ENCODE results near the gene PJA1. TPM values are rescaled to one million over a fixed set of nuclear protein-coding genes. Genes with fewer than 3 reads are reported as not detected.

The PJA1 gene
- total RNA-seq, 5 donors from 2014 or later (not counting 1 experiment from before 2014, with no cell fraction given) = 23.8 to 32.2 (median 26.8) TPM

- 100% methylated on average over 2 of the region's 10 CpGs for WGBS (ENCODE audit: insufficient coverage)
- Mint-ChIP-seq H3K4me1 (no peaks in the 10 kb centered on the region), H3K4me3 (no peak overlapping the region), H3K36me3 (no peaks in the 10 kb centered on the region), H3K9me3 (no peaks in the 10 kb centered on the region), H3K27me3 (peaks cover 5 to 25% of the 10 kb centered on the region in 2 donors), H3K27ac (no peak overlapping the region)
- Histone ChIP-seq H3K4me1 (ENCODE audit: control insufficient read depth in 1 of 2, extremely low read depth in 1 of 2, insufficient read depth in 2 of 2, low read length in 2 of 2) (no peaks in the 10 kb centered on the region), H3K27me3 (replicated peaks in 1 of 2; ENCODE audit: control insufficient read depth in 2 of 2, extremely low read depth in 1 of 2, insufficient read depth in 2 of 2, low read length in 1 of 2) (peaks cover 4 to 22% of the 10 kb centered on the region in 2 experiments), H3K36me3 (ENCODE audit: control insufficient read depth in 2 of 2, extremely low read depth in 1 of 2, insufficient read depth in 1 of 2, low read length in 1 of 2) (no peaks in the 10 kb centered on the region), H3K9me3 (no peaks in the 10 kb centered on the region), H3K27ac (ENCODE audit: low read length) (no peak overlapping the region), H3K4me3 (ENCODE audit: control insufficient read depth in 1 of 2, extremely low read depth in 1 of 2, low read length in 1 of 2) (no peak overlapping the region)
- no peak for ATAC-seq (replicated peaks in 1 of 4)
- ChIA-PET POLR2A (no interaction called here), CTCF (no interaction called here)
- DNase-seq = no peak
Observed at GRCh38 chrX:69139516-69139915, 25.7 kb downstream of the PJA1 start.

- no peaks in the 10 kb centered on the region for H3K9me3 ChIP-seq
- H3K4me1 Mint-ChIP-seq = no peaks in the 10 kb centered on the region
- no peaks in the 10 kb centered on the region for H3K9me3 Mint-ChIP-seq
- ChIA-PET CTCF (no interaction called here), POLR2A (no interaction called here)
- H3K27me3 ChIP-seq (replicated peaks in 1 of 2; ENCODE audit: control insufficient read depth in 2 of 2, extremely low read depth in 1 of 2, insufficient read depth in 2 of 2, low read length in 1 of 2) = peaks cover 4 to 22% of the 10 kb centered on the region in 2 experiments
- DNase-seq (no peak), ATAC-seq (replicated peaks in 1 of 4) (no peak)
- no CpG with 5 or more reads among the region's 3 CpGs for WGBS (ENCODE audit: insufficient coverage)
- no peaks in the 10 kb centered on the region for H3K36me3 Mint-ChIP-seq
- H3K4me3 Mint-ChIP-seq = no peak overlapping the region
- H3K27me3 Mint-ChIP-seq = peaks cover 11 to 30% of the 10 kb centered on the region in 2 donors
- H3K4me3 ChIP-seq (ENCODE audit: control insufficient read depth in 1 of 2, extremely low read depth in 1 of 2, low read length in 1 of 2) = no peak overlapping the region
- H3K27ac Mint-ChIP-seq = no peak overlapping the region
- no peak overlapping the region for H3K27ac ChIP-seq (ENCODE audit: low read length)
- H3K4me1 ChIP-seq (ENCODE audit: control insufficient read depth in 1 of 2, extremely low read depth in 1 of 2, insufficient read depth in 2 of 2, low read length in 2 of 2) = no peaks in the 10 kb centered on the region
- H3K36me3 ChIP-seq (ENCODE audit: control insufficient read depth in 2 of 2, extremely low read depth in 1 of 2, insufficient read depth in 1 of 2, low read length in 1 of 2) = no peaks in the 10 kb centered on the region
Observed at GRCh38 chrX:69138512-69138911, 26.7 kb downstream of the PJA1 start.

GRCh38 chrX:69138118-69138390 is 27.2 kb downstream of the PJA1 start:
- Mint-ChIP-seq H3K9me3 (no peaks in the 10 kb centered on the region), H3K4me1 (no peaks in the 10 kb centered on the region), H3K27me3 (peaks cover 15 to 34% of the 10 kb centered on the region in 2 donors), H3K36me3 (no peaks in the 10 kb centered on the region), H3K4me3 (no peak overlapping the region), H3K27ac (no peak overlapping the region)
- H3K4me1 ChIP-seq (ENCODE audit: control insufficient read depth in 1 of 2, extremely low read depth in 1 of 2, insufficient read depth in 2 of 2, low read length in 2 of 2) = no peaks in the 10 kb centered on the region
- ChIA-PET CTCF (no interaction called here), POLR2A (no interaction called here)
- H3K36me3 ChIP-seq (ENCODE audit: control insufficient read depth in 2 of 2, extremely low read depth in 1 of 2, insufficient read depth in 1 of 2, low read length in 1 of 2) = no peaks in the 10 kb centered on the region
- H3K9me3 ChIP-seq = no peaks in the 10 kb centered on the region
- H3K4me3 ChIP-seq (ENCODE audit: control insufficient read depth in 1 of 2, extremely low read depth in 1 of 2, low read length in 1 of 2) = no peak overlapping the region
- H3K27me3 ChIP-seq (replicated peaks in 1 of 2; ENCODE audit: control insufficient read depth in 2 of 2, extremely low read depth in 1 of 2, insufficient read depth in 2 of 2, low read length in 1 of 2) = peaks cover 4 to 23% of the 10 kb centered on the region in 2 experiments
- H3K27ac ChIP-seq (ENCODE audit: low read length) = no peak overlapping the region
- no peak for ATAC-seq (replicated peaks in 1 of 4)
- WGBS (ENCODE audit: insufficient coverage) = no CpG with 5 or more reads among the region's 2 CpGs
- DNase-seq = no peak

GRCh38 chrX:69137371-69138117 is 27.7 kb downstream of the PJA1 start:
- H3K27ac ChIP-seq (ENCODE audit: low read length) = no peak overlapping the region
- 80% methylated on average over 4 of the region's 11 CpGs for WGBS (ENCODE audit: insufficient coverage)
- DNase-seq (no peak), ATAC-seq (replicated peaks in 1 of 4) (no peak)
- peaks cover 4 to 25% of the 10 kb centered on the region in 2 experiments for H3K27me3 ChIP-seq (replicated peaks in 1 of 2; ENCODE audit: control insufficient read depth in 2 of 2, extremely low read depth in 1 of 2, insufficient read depth in 2 of 2, low read length in 1 of 2)
- H3K9me3 Mint-ChIP-seq = no peaks in the 10 kb centered on the region
- no peaks in the 10 kb centered on the region for H3K4me1 ChIP-seq (ENCODE audit: control insufficient read depth in 1 of 2, extremely low read depth in 1 of 2, insufficient read depth in 2 of 2, low read length in 2 of 2)
- CTCF ChIA-PET = no interaction called here
- no peaks in the 10 kb centered on the region for H3K4me1 Mint-ChIP-seq
- no peak overlapping the region for H3K4me3 Mint-ChIP-seq
- peaks cover 15 to 34% of the 10 kb centered on the region in 2 donors for H3K27me3 Mint-ChIP-seq
- no peak overlapping the region for H3K4me3 ChIP-seq (ENCODE audit: control insufficient read depth in 1 of 2, extremely low read depth in 1 of 2, low read length in 1 of 2)
- POLR2A ChIA-PET = no interaction called here
- H3K27ac Mint-ChIP-seq = no peak overlapping the region
- H3K9me3 ChIP-seq = no peaks in the 10 kb centered on the region
- no peaks in the 10 kb centered on the region for H3K36me3 ChIP-seq (ENCODE audit: control insufficient read depth in 2 of 2, extremely low read depth in 1 of 2, insufficient read depth in 1 of 2, low read length in 1 of 2)
- no peaks in the 10 kb centered on the region for H3K36me3 Mint-ChIP-seq

GRCh38 chrX:69136546-69137331 is 28.5 kb downstream of the PJA1 start:
- Mint-ChIP-seq H3K9me3 (no peaks in the 10 kb centered on the region), H3K4me1 (no peaks in the 10 kb centered on the region), H3K36me3 (no peaks in the 10 kb centered on the region), H3K4me3 (no peak overlapping the region), H3K27me3 (peaks cover 15 to 41% of the 10 kb centered on the region in 2 donors), H3K27ac (no peak overlapping the region)
- no peak overlapping the region for H3K27ac ChIP-seq (ENCODE audit: low read length)
- WGBS (ENCODE audit: insufficient coverage) = 39% methylated on average over 9 of the region's 42 CpGs
- ATAC-seq (replicated peaks in 1 of 4) (no peak), DNase-seq (no peak)
- H3K9me3 ChIP-seq = no peaks in the 10 kb centered on the region
- no peaks in the 10 kb centered on the region for H3K4me1 ChIP-seq (ENCODE audit: control insufficient read depth in 1 of 2, extremely low read depth in 1 of 2, insufficient read depth in 2 of 2, low read length in 2 of 2)
- H3K4me3 ChIP-seq (ENCODE audit: control insufficient read depth in 1 of 2, extremely low read depth in 1 of 2, low read length in 1 of 2) = no peak overlapping the region
- peaks cover 4 to 25% of the 10 kb centered on the region in 2 experiments for H3K27me3 ChIP-seq (replicated peaks in 1 of 2; ENCODE audit: control insufficient read depth in 2 of 2, extremely low read depth in 1 of 2, insufficient read depth in 2 of 2, low read length in 1 of 2)
- POLR2A ChIA-PET = no interaction called here
- CTCF ChIA-PET = no interaction called here
- H3K36me3 ChIP-seq (ENCODE audit: control insufficient read depth in 2 of 2, extremely low read depth in 1 of 2, insufficient read depth in 1 of 2, low read length in 1 of 2) = no peaks in the 10 kb centered on the region

GRCh38 chrX:69133921-69134542 is 31.2 kb downstream of the PJA1 start:
- H3K9me3 ChIP-seq = no peaks in the 10 kb centered on the region
- H3K36me3 Mint-ChIP-seq = no peaks in the 10 kb centered on the region
- WGBS (ENCODE audit: insufficient coverage) = 34% methylated on average over 4 of the region's 6 CpGs
- H3K4me3 Mint-ChIP-seq = no peak overlapping the region
- POLR2A ChIA-PET = no interaction called here
- no peaks in the 10 kb centered on the region for H3K36me3 ChIP-seq (ENCODE audit: control insufficient read depth in 2 of 2, extremely low read depth in 1 of 2, insufficient read depth in 1 of 2, low read length in 1 of 2)
- peaks cover 5 to 25% of the 10 kb centered on the region in 2 experiments for H3K27me3 ChIP-seq (replicated peaks in 1 of 2; ENCODE audit: control insufficient read depth in 2 of 2, extremely low read depth in 1 of 2, insufficient read depth in 2 of 2, low read length in 1 of 2)
- no peak for ATAC-seq (replicated peaks in 1 of 4)
- no peak overlapping the region for H3K27ac ChIP-seq (ENCODE audit: low read length)
- H3K9me3 Mint-ChIP-seq = no peaks in the 10 kb centered on the region
- H3K27ac Mint-ChIP-seq = no peak overlapping the region
- H3K27me3 Mint-ChIP-seq = peaks cover 17 to 59% of the 10 kb centered on the region in 2 donors
- H3K4me1 Mint-ChIP-seq = no peaks in the 10 kb centered on the region
- CTCF ChIA-PET = no interaction called here
- no peaks in the 10 kb centered on the region for H3K4me1 ChIP-seq (ENCODE audit: control insufficient read depth in 1 of 2, extremely low read depth in 1 of 2, insufficient read depth in 2 of 2, low read length in 2 of 2)
- DNase-seq = no peak
- H3K4me3 ChIP-seq (ENCODE audit: control insufficient read depth in 1 of 2, extremely low read depth in 1 of 2, low read length in 1 of 2) = no peak overlapping the region

Data from T-cell (primary cell).